ENCODE measurements around the gene PKIG.

Gene PKIG

DNA sequence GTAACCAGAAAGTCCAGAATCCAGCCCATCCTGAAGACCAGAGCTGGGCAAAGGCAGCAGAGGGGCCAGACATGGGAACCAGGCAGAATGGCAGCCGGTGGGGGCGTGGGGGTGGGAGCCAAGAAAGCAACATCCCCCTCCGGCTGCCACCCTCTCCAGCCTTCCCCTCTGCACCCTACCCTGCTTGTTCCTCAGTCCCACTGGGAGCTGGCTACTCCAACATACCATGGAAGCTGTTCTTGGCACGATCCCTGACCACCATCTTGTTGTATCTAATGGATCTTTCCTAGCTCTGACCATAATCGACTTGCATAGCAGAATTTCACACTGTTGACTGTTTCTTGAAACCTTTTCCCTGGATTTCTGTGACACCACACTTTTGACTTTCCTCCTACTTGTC lies 38.9 kb downstream of the PKIG start:
- no peak for DNase-seq

GRCh38 chr20:44621939-44622338 lies 39.6 kb downstream of the PKIG start:
- no peak for DNase-seq

DNA sequence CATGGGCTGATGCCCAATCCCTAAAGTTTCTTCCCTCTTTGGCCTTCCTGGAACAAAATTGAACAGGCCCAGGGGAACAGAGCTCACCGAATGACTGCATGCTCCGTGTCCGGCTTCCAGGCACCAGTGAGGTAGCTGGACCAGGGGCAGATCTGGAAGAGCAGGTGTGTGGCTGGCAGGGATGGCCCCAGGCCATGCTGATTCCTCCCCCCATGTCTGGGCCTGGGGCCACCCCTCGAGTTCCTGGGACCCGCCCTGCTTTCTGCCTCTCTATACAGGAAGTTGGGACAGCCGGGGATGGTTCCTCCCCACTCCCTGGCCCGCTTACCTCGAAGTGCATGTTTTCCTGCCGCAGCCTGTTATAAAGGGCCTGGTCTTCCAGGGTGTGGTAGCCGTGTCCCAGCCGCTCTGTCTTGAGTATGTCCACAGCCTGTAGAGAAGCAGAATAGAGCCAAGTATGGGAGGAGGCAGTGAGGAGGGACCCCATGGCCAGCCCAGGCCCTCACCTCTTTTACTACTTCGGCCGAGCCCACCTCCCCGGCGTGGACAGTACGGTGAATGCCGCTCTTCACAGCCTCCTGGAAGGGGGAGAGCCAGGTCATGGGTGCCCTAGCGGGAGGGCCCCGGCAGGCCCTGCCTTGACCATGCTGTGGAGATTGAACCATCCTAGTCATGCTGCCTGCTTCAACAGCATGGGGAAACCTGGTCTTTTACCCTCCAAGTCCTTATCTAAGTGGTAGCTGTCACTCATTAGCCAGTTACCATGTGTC lies 40.3 kb downstream of the PKIG start:
- DNase-seq, result no peak

DNA sequence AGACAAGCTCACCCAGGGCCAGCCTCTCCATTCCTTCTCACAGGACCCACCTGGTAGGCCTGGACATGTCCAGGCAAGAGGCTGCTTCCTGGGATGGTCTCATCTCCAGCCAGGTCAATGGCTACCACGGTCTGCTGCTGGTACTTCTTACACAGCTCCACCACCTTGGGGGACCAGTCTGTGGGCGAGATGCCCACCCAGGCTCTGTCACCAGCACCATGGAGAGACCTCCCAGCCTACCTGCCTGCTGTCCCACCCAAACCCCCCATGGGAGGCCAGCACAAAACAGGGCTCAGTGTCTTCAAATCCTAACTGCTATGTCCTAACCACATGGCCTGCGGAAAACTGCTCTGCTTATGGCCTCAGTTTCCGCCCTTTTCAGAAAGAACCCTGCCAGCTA lies 41.8 kb downstream of the PKIG start:
- no peak for DNase-seq

DNA sequence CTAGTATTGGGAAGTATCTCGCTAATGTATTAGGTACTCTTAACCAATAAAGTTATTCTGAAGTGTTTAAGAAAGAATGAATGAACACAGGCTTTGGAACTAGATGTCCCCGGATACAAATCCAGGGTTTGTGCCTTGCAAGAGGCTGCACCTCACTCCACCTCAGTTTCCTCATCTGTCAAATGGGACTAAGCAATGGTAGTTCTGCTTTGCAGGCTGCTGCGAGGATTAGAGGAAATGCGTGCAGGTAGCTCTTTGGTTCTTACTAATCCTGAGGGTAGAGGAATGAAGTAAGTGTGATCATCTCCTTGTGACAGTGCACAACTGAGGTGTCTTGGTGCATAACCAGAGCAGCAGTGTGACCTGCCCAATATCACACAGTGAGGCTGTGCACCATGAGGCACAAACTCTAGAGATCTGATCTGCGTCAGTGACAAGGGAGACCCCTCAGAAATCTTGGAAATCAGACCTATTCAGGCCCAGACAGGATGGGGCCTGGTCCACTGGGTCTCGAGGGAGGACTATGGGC lies 42.4 kb downstream of the PKIG start:
- DNase-seq, result no peak

DNA sequence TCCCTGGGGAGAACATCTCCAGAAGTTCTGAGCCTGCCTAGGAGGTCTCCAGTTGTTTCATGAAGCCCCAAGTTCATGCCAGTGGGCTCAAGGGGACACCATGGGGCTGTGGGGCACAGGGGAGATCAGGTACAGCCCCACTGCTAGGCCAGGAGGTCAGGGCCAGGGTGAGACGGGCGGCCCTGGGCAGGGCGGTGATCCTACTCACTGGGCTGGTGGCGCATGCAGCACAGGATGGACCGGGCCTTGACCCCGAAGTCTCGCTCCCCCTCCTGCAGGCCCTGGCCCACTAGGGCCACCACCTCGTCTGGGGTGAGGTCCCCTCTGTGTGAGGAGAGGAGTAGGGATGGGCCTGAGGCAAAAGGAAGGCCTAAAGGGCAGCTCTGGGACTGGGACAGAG lies 43.0 kb downstream of the PKIG start:
- no peak for DNase-seq

GRCh38 chr20:44626278-44626677 lies 43.9 kb downstream of the PKIG start:
- no peak for DNase-seq

- no peak for DNase-seq
Measured at GRCh38 chr20:44627364-44628010, 45.1 kb downstream of the PKIG start.

GRCh38 chr20:44629017-44629385 lies 46.6 kb downstream of the PKIG start:
- no peak for DNase-seq

GRCh38 chr20:44629542-44629941 lies 47.2 kb downstream of the PKIG start:
- no peak for DNase-seq

DNA sequence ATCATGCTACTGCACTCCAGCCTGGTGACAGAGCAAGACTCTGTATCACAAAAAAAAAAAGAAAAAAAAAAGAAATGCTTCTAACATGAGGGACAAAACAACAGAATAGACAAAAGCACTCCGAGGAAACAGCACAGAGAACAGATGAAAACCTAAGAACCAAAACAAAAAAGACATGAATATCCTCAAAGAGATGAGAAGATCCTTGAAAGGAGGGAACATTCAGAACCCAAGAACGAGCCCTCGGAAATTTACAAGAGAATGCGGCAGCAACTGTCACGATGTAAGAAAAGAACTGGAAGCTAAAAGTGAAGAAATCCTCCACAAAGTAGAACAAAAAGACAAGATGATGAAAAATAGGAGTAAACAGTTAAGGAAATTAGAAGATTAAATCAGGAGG lies 47.9 kb downstream of the PKIG start:
- no peak for DNase-seq

DNA sequence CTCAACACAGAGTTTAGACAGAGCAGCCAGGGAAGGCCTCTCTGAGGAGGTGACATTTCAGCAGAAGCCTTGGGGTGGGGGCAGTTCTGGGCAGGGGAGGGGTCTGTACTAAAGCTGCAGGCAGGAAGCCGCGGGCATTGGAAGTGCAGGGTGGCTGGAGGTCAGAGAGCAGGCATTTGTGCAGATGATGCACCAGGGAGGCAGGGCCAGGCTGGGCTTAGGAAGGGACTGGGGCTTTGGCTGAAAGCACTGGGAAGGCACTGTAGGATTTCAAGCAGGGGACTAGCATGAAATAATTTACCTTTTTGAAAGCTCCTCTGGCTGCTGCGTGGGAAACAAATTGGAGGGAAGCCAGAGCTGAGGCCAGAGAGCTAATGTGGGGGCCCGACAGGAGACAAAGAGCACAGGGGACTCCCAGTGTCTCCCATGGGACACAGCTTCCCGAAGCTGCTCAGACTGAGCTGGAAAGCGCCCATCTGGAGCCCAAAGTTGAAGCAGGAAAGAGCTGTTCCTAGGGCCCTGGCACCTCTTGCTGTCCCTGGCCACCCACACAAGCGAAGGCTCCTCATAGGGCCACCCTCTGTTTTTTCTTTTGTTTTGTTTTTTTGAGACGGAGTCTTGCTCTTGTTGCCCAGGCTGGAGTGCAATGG lies 49.8 kb downstream of the PKIG start:
- DNase-seq, result no peak

DNA sequence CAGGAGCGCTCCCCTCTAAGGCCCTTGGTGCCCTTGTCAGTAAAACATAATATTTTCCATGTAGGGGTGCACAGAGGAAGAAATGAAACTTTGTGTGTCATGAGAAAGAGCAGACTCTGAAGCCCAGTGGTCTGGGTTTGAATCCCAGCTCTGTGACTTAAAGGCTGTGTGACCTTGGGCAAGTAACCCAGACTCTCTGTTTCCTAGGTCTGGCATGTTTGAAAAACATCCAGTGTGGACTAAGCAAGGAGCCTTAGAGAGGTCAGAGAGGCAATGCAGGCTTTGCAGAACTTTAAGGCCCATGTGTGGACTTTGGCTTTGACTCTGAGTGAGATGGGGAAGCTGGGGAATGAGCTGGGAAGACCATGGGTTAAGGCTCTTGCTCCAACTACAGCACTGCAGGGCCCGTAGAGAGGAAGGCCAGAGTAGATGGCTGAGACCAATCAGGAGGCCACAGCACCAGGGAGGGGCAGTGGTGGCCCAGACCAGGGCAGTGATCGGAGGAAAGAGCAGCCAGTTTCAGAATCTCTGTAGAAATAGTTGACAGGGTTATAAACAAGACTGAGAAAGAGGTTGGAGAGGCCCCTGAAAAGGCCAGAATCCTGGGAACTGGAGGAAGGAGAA lies 50.9 kb downstream of the PKIG start:
- DNase-seq, result no peak

DNA sequence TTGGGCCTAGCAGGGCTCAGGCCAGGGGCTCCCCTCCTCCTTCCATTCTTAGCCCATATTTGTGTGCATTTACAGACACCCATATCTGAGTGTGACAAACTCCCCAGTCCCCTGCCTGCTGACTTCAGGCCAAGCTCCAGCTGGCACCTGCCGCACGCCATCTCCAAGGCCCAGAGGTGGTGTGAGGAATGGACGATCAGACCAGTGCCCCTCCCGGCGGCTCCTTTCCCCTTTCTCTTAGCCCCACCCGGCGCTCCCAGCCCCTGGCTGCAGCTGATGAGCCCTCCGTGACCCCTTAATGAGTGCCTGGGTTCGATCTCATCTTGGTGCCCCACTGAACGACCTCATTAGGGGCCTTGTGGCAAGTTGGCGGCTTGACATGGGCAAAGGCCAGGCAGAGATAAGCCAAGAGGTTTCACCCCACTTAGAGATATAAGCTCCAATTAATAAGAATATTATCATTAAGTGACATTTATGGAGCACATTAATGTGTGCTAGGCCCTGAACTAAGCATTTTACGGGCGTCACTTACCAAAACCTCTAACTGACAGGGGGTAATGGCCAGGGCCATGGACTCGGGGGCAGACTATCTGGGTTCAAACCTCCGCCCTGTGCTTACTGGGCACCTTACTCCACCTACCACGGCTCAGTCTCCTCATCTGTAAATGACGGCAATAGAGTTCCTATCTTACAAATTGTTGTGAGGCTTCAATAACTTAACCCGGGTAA lies 51.7 kb downstream of the PKIG start:
- DNase-seq, result no peak

GRCh38 chr20:44635877-44636276 lies 53.5 kb downstream of the PKIG start:
- DNase-seq, result no peak

DNA sequence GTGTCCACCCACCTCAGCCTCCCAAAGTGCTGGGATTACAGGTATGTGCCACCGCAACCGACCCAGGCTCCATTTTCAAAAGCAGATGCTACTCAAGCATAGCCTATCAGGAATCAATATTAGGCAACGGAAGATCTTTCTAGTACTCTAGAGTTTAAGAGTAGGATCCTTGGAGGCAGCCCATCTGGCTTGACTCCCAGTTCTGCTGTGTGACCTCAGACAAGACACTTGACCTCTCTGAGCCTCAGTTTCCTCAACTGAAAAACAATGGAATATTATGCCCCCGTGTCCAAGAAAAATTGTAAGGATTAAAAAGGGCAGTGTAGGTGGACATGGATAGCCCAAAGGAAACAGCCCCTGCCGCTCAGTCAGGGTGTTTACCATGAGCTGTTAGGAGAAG lies 54.7 kb downstream of the PKIG start:
- DNase-seq, result no peak

DNA sequence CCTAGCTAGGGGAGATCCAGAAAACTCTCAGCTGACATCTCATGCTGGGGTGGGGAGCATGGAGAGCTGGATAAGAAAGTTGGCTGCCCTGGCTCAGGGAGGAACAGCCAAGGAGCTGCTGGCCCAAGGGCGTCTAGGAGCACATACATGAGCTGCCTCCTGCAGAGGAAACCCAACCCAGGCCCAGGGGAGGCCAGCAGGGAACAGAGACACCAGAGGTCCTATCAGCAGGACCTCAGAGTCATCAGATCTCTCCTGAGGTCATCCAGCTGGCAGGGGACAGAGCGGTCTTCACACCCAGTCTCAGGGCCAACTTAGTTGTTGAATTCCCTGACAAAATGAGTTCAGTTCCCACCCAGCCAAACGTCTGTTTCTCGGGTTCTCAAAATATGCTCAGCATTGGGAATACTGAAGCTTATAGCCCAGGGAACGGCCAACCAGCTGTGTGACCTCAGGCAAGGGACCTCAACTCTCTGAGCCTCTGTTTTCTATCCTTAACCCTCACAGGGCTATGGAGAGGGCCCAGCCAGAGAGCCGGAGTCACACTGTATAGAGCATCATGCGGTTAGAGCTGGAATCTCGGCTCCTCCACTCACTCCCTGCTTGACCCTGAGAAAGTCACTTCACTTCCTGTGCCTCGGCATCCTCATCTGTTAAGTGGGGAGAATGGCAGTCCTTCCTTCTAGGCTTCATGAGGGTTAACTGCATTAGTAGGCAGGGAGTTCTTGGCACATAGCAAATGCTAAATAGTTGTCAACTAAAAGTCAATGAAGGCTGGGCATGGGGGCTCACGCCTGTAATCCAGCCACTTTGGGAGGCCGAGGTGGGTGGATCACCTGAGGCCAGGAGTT lies 55.4 kb downstream of the PKIG start:
- no peak for DNase-seq

DNA sequence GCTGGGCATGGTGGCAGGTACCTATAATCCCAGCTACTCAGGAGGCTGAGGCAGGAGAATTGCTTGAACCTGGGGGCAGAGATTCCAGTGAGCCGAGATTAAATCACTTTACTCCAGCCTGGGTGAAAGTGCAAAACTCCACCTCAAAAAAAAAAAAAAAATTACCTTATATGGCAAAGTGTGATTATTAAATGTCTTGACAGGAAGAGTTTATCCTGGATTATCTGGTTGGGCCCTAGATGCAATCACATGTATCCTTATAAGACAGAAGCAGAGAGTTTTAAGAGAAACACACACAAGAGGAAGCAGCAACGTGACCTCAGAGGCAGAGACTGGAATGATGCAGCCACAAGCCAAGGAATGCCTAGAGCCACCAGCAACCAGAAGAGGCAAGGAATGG lies 58.1 kb downstream of the PKIG start:
- DNase-seq, result no peak

GRCh38 chr20:44641325-44641724 lies 58.9 kb downstream of the PKIG start:
- no peak for DNase-seq

DNA sequence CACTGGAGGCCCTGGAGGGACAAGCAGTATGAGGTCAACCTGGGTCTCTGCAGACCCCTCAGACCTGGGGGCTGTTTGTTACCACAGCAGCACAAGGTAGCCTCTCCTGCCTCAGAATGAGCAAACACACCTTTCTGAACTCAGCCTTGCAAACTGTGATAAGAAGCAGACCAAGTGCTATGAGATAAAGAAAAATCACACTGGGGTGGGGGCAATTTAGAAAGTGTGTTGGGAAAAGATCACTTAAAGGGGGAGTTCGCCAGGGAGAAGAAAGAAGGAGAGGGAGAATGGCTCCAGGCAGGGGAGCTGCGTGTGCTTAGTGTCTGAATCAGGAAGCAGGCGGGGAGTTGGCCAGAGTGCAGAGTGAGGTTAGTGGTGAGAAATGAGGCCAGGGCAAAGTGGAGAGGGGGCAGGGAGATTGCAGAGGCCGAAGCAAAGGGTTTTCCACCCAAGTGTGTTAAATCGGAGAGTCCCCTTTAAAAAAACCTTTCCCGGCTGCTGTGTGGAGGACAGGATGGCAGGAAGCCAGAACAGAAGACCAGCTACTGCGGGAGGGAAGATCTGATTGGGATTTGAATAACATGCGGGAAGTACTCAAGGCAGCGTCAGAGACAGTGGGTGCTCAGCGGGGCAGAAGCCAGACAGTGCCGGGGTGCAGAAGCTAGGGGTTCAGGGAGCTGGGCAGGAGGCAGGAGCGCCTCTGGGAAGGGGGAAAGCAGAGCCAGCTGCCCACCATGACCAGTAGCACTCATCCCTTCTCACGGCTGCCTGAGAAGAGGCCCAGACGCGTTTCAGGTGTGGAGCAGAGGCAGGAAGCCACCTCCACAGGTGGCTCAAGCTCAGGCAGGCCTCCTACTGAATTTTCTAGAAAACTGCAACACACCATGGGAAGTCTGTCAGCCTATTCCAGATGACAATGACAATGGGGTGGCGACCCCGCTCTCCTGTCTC lies 60.1 kb downstream of the PKIG start:
- DNase-seq, result peak; percentile 83

GRCh38 chr20:44643154-44643519 lies 60.8 kb downstream of the PKIG start:
- DNase-seq, result no peak
